Glutamatergic neuron (in vitro differentiated cells): ENCODE results near the gene POLK. TPM values are rescaled to one million over a fixed set of nuclear protein-coding genes. Genes with fewer than 3 reads are reported as not detected.
"Not testable (repeated sequence)": the region's sequence is repeated elsewhere in the genome, so short reads cannot be mapped to it uniquely, and the experiment has no call there.

Experiments
- DNase-seq: peaks from one replicate; pipeline ENCODE4 v3.0.0; 2022
- H3K27ac Mint-ChIP-seq: one replicate; pipeline ENCODE4 v1.8.0; 2020; ENCODE audit warnings: mild to moderate bottlenecking, mixed read lengths, inconsistent platforms; ENCODE audit not compliant: unreplicated experiment
- H3K27me3 Mint-ChIP-seq: one replicate; pipeline ENCODE4 v1.8.0; 2020; ENCODE audit warnings: mild to moderate bottlenecking, moderate library complexity, mixed read lengths, inconsistent platforms; ENCODE audit not compliant: unreplicated experiment
- H3K36me3 Mint-ChIP-seq: one replicate; pipeline ENCODE4 v1.8.0; 2020; ENCODE audit warnings: mild to moderate bottlenecking, mixed read lengths, inconsistent platforms; ENCODE audit not compliant: unreplicated experiment
- H3K4me1 Mint-ChIP-seq: one replicate; pipeline ENCODE4 v1.8.0; 2020; ENCODE audit warnings: mild to moderate bottlenecking, low read depth, mixed read lengths, inconsistent platforms; ENCODE audit not compliant: unreplicated experiment
- H3K4me3 Mint-ChIP-seq: one replicate; pipeline ENCODE4 v1.8.0; 2020; ENCODE audit warnings: mild to moderate bottlenecking, mixed read lengths, inconsistent platforms; ENCODE audit not compliant: unreplicated experiment
- H3K9me3 Mint-ChIP-seq: one replicate; pipeline ENCODE4 v1.8.0; 2020; ENCODE audit warnings: mild to moderate bottlenecking, moderate library complexity, mixed read lengths, inconsistent platforms; ENCODE audit not compliant: unreplicated experiment
- total RNA-seq: library from RNA; stranded (reverse); fragmentation: NEBNext Ultra II Directional; extraction: Animal tissue kit (Norgen Biotek cat#: 25700); gene quantifications from one replicate; pipeline ENCODE4 v1.2.1, GENCODE V29; 2021; ENCODE audit not compliant: unreplicated experiment
- TF ChIP-seq, protein P1 (sequence below): fragments of 200-600 bp; sonication (generic); IDR thresholded peaks from one replicate; pipeline ENCODE4 v1.5.0; 2021; ENCODE audit not compliant: partially characterized antibody, unreplicated experiment

Gene POLK
- total RNA-seq, 1 donor from 2014 or later, result 28.9 TPM

DNA sequence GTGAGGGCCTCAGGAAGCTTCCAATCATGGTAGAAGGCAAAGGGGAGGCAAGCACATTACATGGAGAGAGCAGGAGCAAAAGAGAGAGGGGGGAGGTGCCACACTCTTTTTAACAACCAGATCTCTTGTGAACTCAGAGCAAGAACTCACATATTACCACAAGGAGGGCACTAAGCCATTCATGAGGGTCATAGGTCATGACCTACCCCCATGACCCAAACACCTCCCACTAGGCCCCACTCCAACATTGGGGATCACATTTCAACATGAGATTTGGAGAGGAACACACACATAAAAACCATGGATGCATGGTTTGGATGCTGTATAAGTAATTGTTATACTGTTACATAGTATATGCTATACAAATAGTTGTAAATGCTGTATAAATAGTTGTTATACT lies 17.5 kb downstream of the POLK start:
- H3K27ac Mint-ChIP-seq, result no peak overlapping the region
- peaks cover 2% of the 10 kb centered on the region for H3K4me1 Mint-ChIP-seq
- TF ChIP-seq, protein P1, sequence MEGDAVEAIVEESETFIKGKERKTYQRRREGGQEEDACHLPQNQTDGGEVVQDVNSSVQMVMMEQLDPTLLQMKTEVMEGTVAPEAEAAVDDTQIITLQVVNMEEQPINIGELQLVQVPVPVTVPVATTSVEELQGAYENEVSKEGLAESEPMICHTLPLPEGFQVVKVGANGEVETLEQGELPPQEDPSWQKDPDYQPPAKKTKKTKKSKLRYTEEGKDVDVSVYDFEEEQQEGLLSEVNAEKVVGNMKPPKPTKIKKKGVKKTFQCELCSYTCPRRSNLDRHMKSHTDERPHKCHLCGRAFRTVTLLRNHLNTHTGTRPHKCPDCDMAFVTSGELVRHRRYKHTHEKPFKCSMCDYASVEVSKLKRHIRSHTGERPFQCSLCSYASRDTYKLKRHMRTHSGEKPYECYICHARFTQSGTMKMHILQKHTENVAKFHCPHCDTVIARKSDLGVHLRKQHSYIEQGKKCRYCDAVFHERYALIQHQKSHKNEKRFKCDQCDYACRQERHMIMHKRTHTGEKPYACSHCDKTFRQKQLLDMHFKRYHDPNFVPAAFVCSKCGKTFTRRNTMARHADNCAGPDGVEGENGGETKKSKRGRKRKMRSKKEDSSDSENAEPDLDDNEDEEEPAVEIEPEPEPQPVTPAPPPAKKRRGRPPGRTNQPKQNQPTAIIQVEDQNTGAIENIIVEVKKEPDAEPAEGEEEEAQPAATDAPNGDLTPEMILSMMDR, result no peak
- no peak overlapping the region for H3K4me3 Mint-ChIP-seq
- peaks cover 7% of the 10 kb centered on the region for H3K36me3 Mint-ChIP-seq
- H3K9me3 Mint-ChIP-seq, result peaks cover 2% of the 10 kb centered on the region
- DNase-seq, result no peak
- peaks cover 2% of the 10 kb centered on the region for H3K27me3 Mint-ChIP-seq

DNA sequence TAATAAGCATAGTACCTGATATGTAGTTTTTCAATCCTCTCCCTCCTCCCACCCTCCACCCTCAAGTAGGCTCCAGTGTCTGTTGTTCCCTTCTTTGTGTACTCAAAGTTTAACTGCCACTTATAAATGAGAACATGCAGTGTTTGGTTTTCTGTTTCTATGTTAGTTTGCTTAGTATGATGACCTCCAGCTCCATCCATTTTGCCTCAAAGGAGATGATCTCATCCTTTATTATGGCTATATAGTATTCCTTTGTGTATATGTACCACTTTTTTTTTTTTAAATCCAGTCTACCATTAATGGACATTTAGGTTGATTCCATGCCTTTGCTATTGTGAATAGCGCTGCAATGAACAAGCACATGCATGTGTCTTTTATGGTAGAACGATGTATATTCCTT lies 20.5 kb downstream of the POLK start:
- no peak for DNase-seq
- Mint-ChIP-seq H3K9me3 (peaks cover 7% of the 10 kb centered on the region), H3K27me3 (peaks cover 2% of the 10 kb centered on the region), H3K4me1 (peaks cover 10% of the 10 kb centered on the region), H3K36me3 (peaks cover 20% of the 10 kb centered on the region), H3K4me3 (no peak overlapping the region), H3K27ac (no peak overlapping the region)
- TF ChIP-seq, protein P1, result no peak

DNA sequence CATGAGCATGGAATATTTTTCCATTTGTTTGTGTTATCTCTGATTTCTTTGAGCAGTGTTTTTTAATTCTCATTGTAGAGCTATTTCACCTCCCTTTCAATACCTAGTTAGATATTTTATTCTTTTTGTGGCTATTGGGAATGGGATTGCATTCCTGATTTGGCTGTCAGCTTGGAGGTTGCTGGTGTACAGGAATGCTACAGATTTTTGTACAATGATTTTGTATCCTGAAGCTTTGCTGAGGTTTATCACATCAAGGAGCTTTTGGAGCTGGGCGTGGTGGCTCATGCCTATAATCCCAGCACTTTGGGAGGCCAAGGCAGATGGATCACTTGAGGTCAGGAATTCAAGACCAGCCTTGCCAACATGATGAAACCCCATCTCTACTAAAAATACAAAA lies 22.0 kb downstream of the POLK start:
- H3K9me3 Mint-ChIP-seq, H3K4me3 Mint-ChIP-seq, H3K27ac Mint-ChIP-seq, H3K27me3 Mint-ChIP-seq, H3K4me1 Mint-ChIP-seq, DNase-seq: not testable (repeated sequence)
- peaks cover 20% of the 10 kb centered on the region for H3K36me3 Mint-ChIP-seq

DNA sequence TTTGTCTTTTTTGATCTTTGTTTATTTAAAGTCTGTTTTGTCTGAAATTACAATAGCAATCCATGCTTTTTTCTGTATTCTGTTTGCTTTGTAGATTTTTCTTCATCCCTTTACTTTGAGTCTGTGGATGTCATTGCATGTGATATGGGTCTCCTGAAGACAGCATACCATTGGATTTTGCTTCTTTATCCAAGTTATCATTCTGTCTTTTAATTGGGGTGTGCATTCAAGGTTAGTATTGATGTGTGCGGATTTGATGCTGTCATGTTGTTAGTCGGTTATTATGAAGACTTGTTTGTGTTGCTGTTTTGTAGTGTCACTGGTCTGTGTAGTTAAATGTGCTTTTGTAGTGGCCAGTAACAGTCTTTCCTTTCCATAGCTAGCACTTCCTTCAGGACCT lies 23.0 kb downstream of the POLK start:
- peaks cover 7% of the 10 kb centered on the region for H3K9me3 Mint-ChIP-seq

DNA sequence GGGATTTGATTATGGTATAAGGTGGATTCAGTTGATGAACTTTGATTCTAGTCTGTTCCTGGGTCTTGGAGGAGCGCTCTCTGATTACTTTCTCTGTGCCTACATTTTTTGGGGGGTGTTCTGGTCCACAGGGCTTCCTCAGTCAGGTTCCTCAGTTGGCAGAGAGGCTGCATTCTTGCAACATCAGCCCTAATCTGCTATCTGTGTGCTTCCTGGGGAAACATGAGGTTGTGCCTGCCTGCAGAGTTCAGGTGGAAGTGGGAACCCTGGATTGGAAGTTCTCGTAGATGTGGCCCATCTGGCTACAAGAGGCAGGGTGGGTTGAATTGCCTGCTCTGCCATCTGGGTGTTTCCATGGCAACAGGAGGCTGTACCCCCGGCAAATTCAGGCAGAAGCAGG lies 24.5 kb downstream of the POLK start:
- TF ChIP-seq, protein P1, result no peak
- peaks cover 10% of the 10 kb centered on the region for H3K4me1 Mint-ChIP-seq
- H3K36me3 Mint-ChIP-seq, result peaks cover 20% of the 10 kb centered on the region
- H3K9me3 Mint-ChIP-seq, result peaks cover 7% of the 10 kb centered on the region
- peaks cover 4% of the 10 kb centered on the region for H3K27me3 Mint-ChIP-seq
- H3K27ac Mint-ChIP-seq, result peak overlapping the region; percentile 19
- DNase-seq, result no peak
- no peak overlapping the region for H3K4me3 Mint-ChIP-seq

More for the DNA sequence above, 23.0 kb downstream of the POLK start:
- H3K27me3 Mint-ChIP-seq, result peaks cover 4% of the 10 kb centered on the region
- H3K4me3 Mint-ChIP-seq, result no peak overlapping the region
- H3K36me3 Mint-ChIP-seq, result peaks cover 20% of the 10 kb centered on the region
- H3K27ac Mint-ChIP-seq, result no peak overlapping the region
- no peak for DNase-seq
- TF ChIP-seq, protein P1, result no peak
- peaks cover 10% of the 10 kb centered on the region for H3K4me1 Mint-ChIP-seq
